ENCODE measurements around the gene DDA1.
A peak's percentile ranks its signal among the peaks of the same experiment; 100 is the strongest.

DDA1 gene

GRCh38 chr19:17330262-17331044 lies 21.1 kb downstream of the DDA1 start:
- Mint-ChIP-seq H3K27ac (no peak overlapping the region), H3K36me3 (no peaks in the 10 kb centered on the region), H3K9me3 (no peaks in the 10 kb centered on the region), H3K4me3 (no peak overlapping the region), H3K4me1 (peaks cover 26% of the 10 kb centered on the region), H3K27me3 (no peaks in the 10 kb centered on the region)

- peaks cover 26% of the 10 kb centered on the region for H3K4me1 Mint-ChIP-seq
- no peaks in the 10 kb centered on the region for H3K27me3 Mint-ChIP-seq
- no peaks in the 10 kb centered on the region for H3K36me3 Mint-ChIP-seq
- H3K27ac Mint-ChIP-seq = no peak overlapping the region
- no peaks in the 10 kb centered on the region for H3K9me3 Mint-ChIP-seq
- H3K4me3 Mint-ChIP-seq = no peak overlapping the region
Measured at GRCh38 chr19:17331045-17331558, 21.7 kb downstream of the DDA1 start.

GRCh38 chr19:17332360-17332676 lies 23.0 kb downstream of the DDA1 start:
- no peaks in the 10 kb centered on the region for H3K36me3 Mint-ChIP-seq
- H3K27me3 Mint-ChIP-seq = no peaks in the 10 kb centered on the region
- H3K9me3 Mint-ChIP-seq = no peaks in the 10 kb centered on the region
- H3K4me1 Mint-ChIP-seq = peaks cover 30% of the 10 kb centered on the region
- no peak overlapping the region for H3K4me3 Mint-ChIP-seq
- no peak overlapping the region for H3K27ac Mint-ChIP-seq

- Mint-ChIP-seq H3K36me3 (no peaks in the 10 kb centered on the region), H3K4me3 (peak overlapping the region; percentile 11), H3K9me3 (no peaks in the 10 kb centered on the region), H3K27me3 (no peaks in the 10 kb centered on the region), H3K4me1 (peaks cover 31% of the 10 kb centered on the region), H3K27ac (no peak overlapping the region)
Measured at GRCh38 chr19:17332677-17333581, 23.6 kb downstream of the DDA1 start.

- H3K36me3 Mint-ChIP-seq = no peaks in the 10 kb centered on the region
- H3K27ac Mint-ChIP-seq = peak overlapping the region; percentile 19
- peak overlapping the region; percentile 82 for H3K4me3 Mint-ChIP-seq
- H3K9me3 Mint-ChIP-seq = no peaks in the 10 kb centered on the region
- no peaks in the 10 kb centered on the region for H3K27me3 Mint-ChIP-seq
- H3K4me1 Mint-ChIP-seq = peaks cover 31% of the 10 kb centered on the region
Measured at GRCh38 chr19:17333611-17334413, 24.4 kb downstream of the DDA1 start.

GRCh38 chr19:17334414-17335409 lies 25.3 kb downstream of the DDA1 start, which contains the start of gene ANO8:
ANO8 (minus strand) TSS chr19:17334855; CDS start chr19:17334670, 185 bp downstream.
- H3K9me3 Mint-ChIP-seq = no peaks in the 10 kb centered on the region
- no peaks in the 10 kb centered on the region for H3K36me3 Mint-ChIP-seq

GRCh38 chr19:17335575-17335974 lies 26.2 kb downstream of the DDA1 start:
- H3K36me3 Mint-ChIP-seq = no peaks in the 10 kb centered on the region
- H3K4me1 Mint-ChIP-seq = peaks cover 28% of the 10 kb centered on the region
- no peaks in the 10 kb centered on the region for H3K9me3 Mint-ChIP-seq
- no peaks in the 10 kb centered on the region for H3K27me3 Mint-ChIP-seq
- no peak overlapping the region for H3K27ac Mint-ChIP-seq
- H3K4me3 Mint-ChIP-seq = peak overlapping the region; percentile 20

More at GRCh38 chr19:17334414-17335409, 25.3 kb downstream of the DDA1 start, which contains the start of gene ANO8:
- Mint-ChIP-seq H3K27me3 (no peaks in the 10 kb centered on the region), H3K4me3 (peak within 1 kb of the TSS; percentile 89), H3K4me1 (peaks cover 31% of the 10 kb centered on the region), H3K27ac (peak within 1 kb of the TSS; percentile 71)

GRCh38 chr19:17336872-17337674 lies 27.7 kb downstream of the DDA1 start, which contains the start of gene GTPBP3:
GTPBP3 (plus strand) TSS chr19:17337553; CDS start chr19:17337612, 59 bp downstream.
- Mint-ChIP-seq H3K36me3 (no peaks in the 10 kb centered on the region), H3K27ac (peak within 1 kb of the TSS; percentile 84)

GRCh38 chr19:17337675-17338432 lies 28.5 kb downstream of the DDA1 start:
- Mint-ChIP-seq H3K27ac (peak overlapping the region; percentile 84), H3K27me3 (no peaks in the 10 kb centered on the region), H3K4me3 (peak overlapping the region; percentile 88), H3K4me1 (peaks cover 22% of the 10 kb centered on the region), H3K9me3 (no peaks in the 10 kb centered on the region), H3K36me3 (no peaks in the 10 kb centered on the region)

More at GRCh38 chr19:17336872-17337674, 27.7 kb downstream of the DDA1 start, which contains the start of gene GTPBP3:
- H3K27me3 Mint-ChIP-seq = no peaks in the 10 kb centered on the region
- no peaks in the 10 kb centered on the region for H3K9me3 Mint-ChIP-seq
- peaks cover 26% of the 10 kb centered on the region for H3K4me1 Mint-ChIP-seq
- peak within 1 kb of the TSS; percentile 88 for H3K4me3 Mint-ChIP-seq

- Mint-ChIP-seq H3K4me3 (peak overlapping the region; percentile 88), H3K4me1 (peaks cover 18% of the 10 kb centered on the region), H3K27ac (no peak overlapping the region), H3K27me3 (no peaks in the 10 kb centered on the region), H3K9me3 (no peaks in the 10 kb centered on the region), H3K36me3 (no peaks in the 10 kb centered on the region)
Measured at GRCh38 chr19:17338433-17339078, 29.2 kb downstream of the DDA1 start.

- H3K27me3 Mint-ChIP-seq = no peaks in the 10 kb centered on the region
- peak overlapping the region; percentile 88 for H3K4me3 Mint-ChIP-seq
- H3K36me3 Mint-ChIP-seq = no peaks in the 10 kb centered on the region
- H3K4me1 Mint-ChIP-seq = peaks cover 13% of the 10 kb centered on the region
- H3K9me3 Mint-ChIP-seq = no peaks in the 10 kb centered on the region
- H3K27ac Mint-ChIP-seq = no peak overlapping the region
Measured at GRCh38 chr19:17339088-17339741, 29.9 kb downstream of the DDA1 start.

GRCh38 chr19:17340302-17340870 lies 31.0 kb downstream of the DDA1 start:
- Mint-ChIP-seq H3K36me3 (no peaks in the 10 kb centered on the region), H3K27me3 (no peaks in the 10 kb centered on the region), H3K4me3 (no peak overlapping the region), H3K9me3 (no peaks in the 10 kb centered on the region), H3K27ac (no peak overlapping the region), H3K4me1 (peaks cover 4% of the 10 kb centered on the region)
